Endodermal cell (in vitro differentiated cells): ENCODE measurements around the gene LYL1. TPM values are rescaled to one million over a fixed set of nuclear protein-coding genes. Genes with fewer than 3 reads are reported as not detected.
A peak's percentile ranks its signal among the peaks of the same experiment; 100 is the strongest.

Experiments used
- DNase-seq: peaks from one replicate; pipeline ENCODE4 v3.0.0-alpha.2; 2017
- H3K27ac ChIP-seq: 2 replicates; pipeline ENCODE4 v1.5.1; 2013; ENCODE audit warnings: mild to moderate bottlenecking, low read depth, low read length, moderate library complexity
- H3K27me3 ChIP-seq: 2 replicates; pipeline ENCODE4 v1.6.1; 2013; ENCODE audit warnings: mild to moderate bottlenecking, low read length, moderate library complexity; ENCODE audit not compliant: insufficient read depth, control insufficient read depth, poor library complexity, severe bottlenecking
- H3K36me3 ChIP-seq: 2 replicates; pipeline ENCODE4 v1.7.0; 2013; ENCODE audit warnings: mild to moderate bottlenecking, low read length, moderate library complexity; ENCODE audit not compliant: control insufficient read depth, insufficient read depth
- H3K4me1 ChIP-seq: one replicate; pipeline ENCODE4 v1.7.0; 2013; ENCODE audit warnings: low read length; ENCODE audit not compliant: control insufficient read depth, insufficient read depth
- H3K4me3 ChIP-seq: 2 replicates; pipeline ENCODE4 v1.5.1; 2013; ENCODE audit warnings: mild to moderate bottlenecking, low read length, moderate library complexity
- H3K9ac ChIP-seq: 2 replicates; pipeline ENCODE4 v1.6.1; 2013; ENCODE audit warnings: mild to moderate bottlenecking, low read length, moderate library complexity; ENCODE audit not compliant: poor library complexity, severe bottlenecking; ENCODE audit errors: extremely low read depth
- H3K9me3 ChIP-seq: 2 replicates; pipeline ENCODE4 v1.6.1; 2013; ENCODE audit warnings: mild to moderate bottlenecking, low read length, moderate library complexity; ENCODE audit not compliant: control insufficient read depth
- H3K27ac Mint-ChIP-seq: 2 replicates; pipeline ENCODE4 v1.8.0; 2020; ENCODE audit warnings: mixed read lengths
- H3K27me3 Mint-ChIP-seq: 2 replicates; pipeline ENCODE4 v1.8.0; 2021; ENCODE audit warnings: mild to moderate bottlenecking, mixed read lengths; ENCODE audit not compliant: insufficient read depth
- H3K36me3 Mint-ChIP-seq: 2 replicates; pipeline ENCODE4 v1.8.0; 2020; ENCODE audit warnings: low read depth, mixed read lengths
- H3K4me1 Mint-ChIP-seq: 2 replicates; pipeline ENCODE4 v1.8.0; 2020; ENCODE audit warnings: mixed read lengths
- H3K4me3 Mint-ChIP-seq: 2 replicates; pipeline ENCODE4 v1.8.0; 2020; ENCODE audit warnings: mild to moderate bottlenecking, moderate library complexity, mixed read lengths
- H3K9me3 Mint-ChIP-seq: 2 replicates; pipeline ENCODE4 v1.8.0; 2020; ENCODE audit warnings: mild to moderate bottlenecking, mixed read lengths
- CTCF ChIP-seq: fragments of 200-600 bp; sonication (generic); conservative IDR thresholded peaks from 2 replicates; pipeline ENCODE4 v1.5.0; 2021; ENCODE audit warnings: antibody characterized with exemption, mild to moderate bottlenecking
- WGBS, 2 experiments: methylation state at CpG; one replicate each; pipeline versions ENCODE4 v1.1.5 to v1.1.7; 2013; ENCODE audit warnings: missing lambda C conversion rate in 2 of 2, mixed read lengths in 1 of 2; ENCODE audit not compliant: insufficient coverage in 1 of 2, insufficient read length in 1 of 2; 5-methylcytosine and 5-hydroxymethylcytosine counted together
- total RNA-seq, 2 donors: library from RNA; stranded (reverse); fragmentation: NEBNext Ultra II Directional in 1 of 2; extraction: Animal tissue kit (Norgen Biotek cat#: 25700) in 1 of 2; gene quantifications; 2 replicates in 1 of 2; 3 replicates in 1 of 2; pipeline ENCODE4 v1.2.1, GENCODE V29; 2021

Gene LYL1
- total RNA-seq, 2 donors from 2014 or later: 1.9 to 2.0 TPM

- H3K9me3 ChIP-seq: no peaks in the 10 kb centered on the region
- no peak for TF ChIP-seq CTCF
- H3K9me3 Mint-ChIP-seq: no peaks in the 10 kb centered on the region
- H3K27ac Mint-ChIP-seq: no peak overlapping the region
- no peak overlapping the region for H3K27ac ChIP-seq
- peaks cover 91% of the 10 kb centered on the region for H3K27me3 ChIP-seq
- H3K4me3 ChIP-seq: no peak overlapping the region
- H3K36me3 ChIP-seq: no peaks in the 10 kb centered on the region
- H3K4me1 ChIP-seq: peaks cover 34% of the 10 kb centered on the region
- no peaks in the 10 kb centered on the region for H3K36me3 Mint-ChIP-seq
- no peak for DNase-seq
- H3K4me1 Mint-ChIP-seq: peaks cover 30% of the 10 kb centered on the region
- peaks cover 93% of the 10 kb centered on the region for H3K27me3 Mint-ChIP-seq
- 87% methylated on average over 2 of the region's 3 CpGs; no CpG with 5 or more reads in 1 of the 2 experiments for WGBS, 2 experiments
- H3K9ac ChIP-seq: no peak overlapping the region
- no peak overlapping the region for H3K4me3 Mint-ChIP-seq
These were observed 49.4 kb downstream of the LYL1 start for GRCh38 chr19:13053238-13053637.

- H3K27ac ChIP-seq: no peak overlapping the region
These were observed 50.0 kb downstream of the LYL1 start for GRCh38 chr19:13052447-13053175.

GRCh38 chr19:13051557-13052165 lies 51.0 kb downstream of the LYL1 start:
- H3K4me3 Mint-ChIP-seq: peak overlapping the region; percentile 20
- no peak overlapping the region for H3K27ac ChIP-seq
- H3K4me1 ChIP-seq: peaks cover 34% of the 10 kb centered on the region
- WGBS, 2 experiments: 2% methylated on average over 13 to 23 of the region's 23 CpGs
- H3K4me1 Mint-ChIP-seq: peaks cover 26% of the 10 kb centered on the region
- no peak overlapping the region for H3K27ac Mint-ChIP-seq
- peak overlapping the region; percentile 1 for H3K4me3 ChIP-seq
- H3K36me3 ChIP-seq: no peaks in the 10 kb centered on the region
- no peak for TF ChIP-seq CTCF
- DNase-seq: peak; percentile 93
- H3K9me3 Mint-ChIP-seq: no peaks in the 10 kb centered on the region
- no peaks in the 10 kb centered on the region for H3K36me3 Mint-ChIP-seq
- peaks cover 93% of the 10 kb centered on the region for H3K27me3 Mint-ChIP-seq
- no peak overlapping the region for H3K9ac ChIP-seq
- H3K9me3 ChIP-seq: no peaks in the 10 kb centered on the region
- H3K27me3 ChIP-seq: peaks cover 91% of the 10 kb centered on the region

More at GRCh38 chr19:13052447-13053175, 50.0 kb downstream of the LYL1 start:
- Histone ChIP-seq H3K4me1 (peaks cover 34% of the 10 kb centered on the region), H3K27me3 (peaks cover 91% of the 10 kb centered on the region), H3K9me3 (no peaks in the 10 kb centered on the region), H3K4me3 (no peak overlapping the region), H3K36me3 (no peaks in the 10 kb centered on the region), H3K9ac (no peak overlapping the region)
- Mint-ChIP-seq H3K4me3 (no peak overlapping the region), H3K27me3 (peaks cover 93% of the 10 kb centered on the region), H3K9me3 (no peaks in the 10 kb centered on the region), H3K4me1 (peaks cover 30% of the 10 kb centered on the region), H3K27ac (no peak overlapping the region), H3K36me3 (no peaks in the 10 kb centered on the region)
- WGBS, 2 experiments: 82 to 92% methylated on average over 7 to 12 of the region's 12 CpGs
- TF ChIP-seq CTCF: no peak
- DNase-seq: no peak
